Urinary bladder (tissue), 4 donors: ENCODE data around the gene NACA2. TPM values are rescaled to one million over a fixed set of nuclear protein-coding genes. Genes with fewer than 3 reads are reported as not detected.

Source experiments
- DNase-seq: peaks from one replicate; pipeline ENCODE4 v3.0.0-alpha.2; 2015; ENCODE audit errors: extremely low spot score
- H3K27ac ChIP-seq: one replicate; pipeline ENCODE4 v1.5.1; 2013; ENCODE audit warnings: low read depth, mild to moderate bottlenecking, moderate library complexity
- H3K36me3 ChIP-seq: one replicate; pipeline ENCODE4 v1.6.1; 2013; ENCODE audit warnings: mild to moderate bottlenecking, moderate library complexity; ENCODE audit not compliant: insufficient read depth
- H3K4me1 ChIP-seq: one replicate; pipeline ENCODE4 v1.6.1; 2013; ENCODE audit warnings: mild to moderate bottlenecking, moderate library complexity; ENCODE audit not compliant: insufficient read depth
- H3K4me3 ChIP-seq: one replicate; pipeline ENCODE4 v1.5.1; 2013; ENCODE audit warnings: low read depth, low read length
- WGBS: extraction: QIAGEN DNeasy Blood & Tissue Kit; methylation state at CpG from one replicate; pipeline ENCODE4 v1.1.7; 2013; 5-methylcytosine and 5-hydroxymethylcytosine counted together
- polyA plus RNA-seq: library from polyadenylated mRNA; stranded (reverse); fragments of 200-250 nt; gene quantifications from one replicate; pipeline ENCODE4 v1.2.3, GENCODE V29; 2013
- total RNA-seq: library from RNA; depleted of rRNA; stranded (reverse); fragments of >200 nt; gene quantifications from one replicate; pipeline ENCODE4 v1.2.3, GENCODE V29; 2014
- donor health status: healthy with polysubstance abuse.
- donor health status: healthy.

Gene NACA2
- total and polyA plus RNA-seq, 2 donors = not detected

GRCh38 chr17:61619493-61619892, 28.5 kb upstream of the NACA2 start:
- Histone ChIP-seq H3K27ac (no peak overlapping the region), H3K36me3 (no peaks in the 10 kb centered on the region), H3K4me3 (no peak overlapping the region), H3K4me1 (no peaks in the 10 kb centered on the region)
- no peak for DNase-seq
- 91% methylated on average over 1 of the region's 1 CpG for WGBS

- no peak overlapping the region for H3K4me3 ChIP-seq
- H3K36me3 ChIP-seq = no peaks in the 10 kb centered on the region
- WGBS = 75% methylated on average over 1 of the region's 1 CpG
- H3K4me1 ChIP-seq = no peaks in the 10 kb centered on the region
- no peak for DNase-seq
- no peak overlapping the region for H3K27ac ChIP-seq
These were observed 27.9 kb upstream of the NACA2 start for GRCh38 chr17:61618950-61619349.

DNA sequence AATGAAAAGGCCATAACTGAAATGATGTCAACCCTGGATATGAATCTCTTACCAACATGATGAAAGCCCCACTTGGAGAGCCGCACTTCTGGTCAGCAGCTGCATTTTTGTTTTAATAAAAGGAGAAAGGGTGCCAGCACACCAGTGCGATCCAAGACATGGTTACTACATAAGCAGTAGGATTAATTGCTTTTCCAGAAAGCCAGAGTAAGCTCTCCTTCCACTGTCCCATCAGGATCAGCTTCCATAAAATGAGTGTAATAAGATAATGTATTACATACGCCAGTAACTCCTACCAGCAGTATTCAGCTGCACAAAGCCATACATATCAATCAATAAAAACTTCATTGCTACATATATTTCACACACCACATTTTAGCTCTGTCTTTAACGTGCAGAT, 26.3 kb upstream of the NACA2 start:
- no peak for DNase-seq
- no peak overlapping the region for H3K4me3 ChIP-seq
- 30% methylated on average over 4 of the region's 4 CpGs for WGBS
- no peak overlapping the region for H3K27ac ChIP-seq
- no peaks in the 10 kb centered on the region for H3K4me1 ChIP-seq
- H3K36me3 ChIP-seq = no peaks in the 10 kb centered on the region

- 28% methylated on average over 1 of the region's 1 CpG for WGBS
These were observed 25.8 kb upstream of the NACA2 start for GRCh38 chr17:61616783-61617182.

GRCh38 chr17:61614219-61614618, 23.2 kb upstream of the NACA2 start:
- no peak overlapping the region for H3K4me3 ChIP-seq
- H3K36me3 ChIP-seq = no peaks in the 10 kb centered on the region
- no peak for DNase-seq
- no peaks in the 10 kb centered on the region for H3K4me1 ChIP-seq
- no peak overlapping the region for H3K27ac ChIP-seq

More at GRCh38 chr17:61616783-61617182, 25.8 kb upstream of the NACA2 start:
- no peaks in the 10 kb centered on the region for H3K36me3 ChIP-seq
- DNase-seq = no peak
- no peak overlapping the region for H3K27ac ChIP-seq
- H3K4me3 ChIP-seq = no peak overlapping the region
- H3K4me1 ChIP-seq = no peaks in the 10 kb centered on the region

GRCh38 chr17:61611323-61611722, 20.3 kb upstream of the NACA2 start:
- no peak for DNase-seq
- 88% methylated on average over 6 of the region's 6 CpGs for WGBS
- Histone ChIP-seq H3K27ac (no peak overlapping the region), H3K36me3 (no peaks in the 10 kb centered on the region), H3K4me3 (no peak overlapping the region), H3K4me1 (no peaks in the 10 kb centered on the region)

GRCh38 chr17:61605692-61606091, 14.7 kb upstream of the NACA2 start:
- Histone ChIP-seq H3K4me1 (no peaks in the 10 kb centered on the region), H3K27ac (no peak overlapping the region), H3K4me3 (no peak overlapping the region), H3K36me3 (no peaks in the 10 kb centered on the region)
- DNase-seq = no peak

DNA sequence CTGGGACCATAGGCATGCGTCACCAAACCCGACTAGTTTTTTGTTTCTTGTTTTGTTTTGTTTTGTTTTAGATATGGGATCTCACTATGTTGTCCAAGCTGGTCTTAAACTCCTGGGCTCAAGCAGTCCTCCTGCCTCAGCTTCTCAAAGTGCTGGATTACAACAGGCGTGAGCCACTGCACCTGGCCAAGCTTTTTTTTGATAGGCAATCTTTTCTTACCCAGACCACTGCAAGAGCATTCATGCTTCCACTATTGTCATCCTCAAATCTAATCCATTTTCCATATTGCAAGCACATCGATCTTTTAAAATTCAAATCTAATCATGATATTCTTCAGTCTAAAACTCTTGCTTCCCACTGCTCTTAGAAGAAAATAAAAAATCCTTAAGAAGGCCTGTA, 10.3 kb upstream of the NACA2 start:
- Histone ChIP-seq H3K4me1 (no peaks in the 10 kb centered on the region), H3K27ac (no peak overlapping the region), H3K4me3 (no peak overlapping the region), H3K36me3 (no peaks in the 10 kb centered on the region)
- no peak for DNase-seq
- WGBS = 71% methylated on average over 4 of the region's 4 CpGs

DNA sequence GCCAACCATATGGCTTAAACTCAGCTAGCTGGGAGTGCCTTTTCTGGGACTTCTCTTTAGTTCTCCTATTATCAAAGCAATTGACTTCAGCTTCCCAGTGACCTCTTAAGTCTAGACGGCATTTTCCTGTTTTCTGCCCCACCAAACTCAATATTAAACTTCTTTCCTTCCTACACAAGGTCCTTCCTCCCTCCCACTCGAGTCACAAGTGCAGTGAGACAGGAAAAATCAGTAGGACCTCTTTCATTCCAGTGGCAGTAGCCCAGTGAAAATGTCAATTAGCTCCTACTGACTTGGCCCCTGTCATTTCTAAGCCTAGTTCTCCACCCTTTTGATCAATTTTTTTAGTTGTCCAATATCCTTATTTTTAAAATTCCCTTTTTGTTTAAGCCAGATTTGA, 9.6 kb upstream of the NACA2 start:
- no peak overlapping the region for H3K4me3 ChIP-seq
- no peaks in the 10 kb centered on the region for H3K4me1 ChIP-seq
- 48% methylated on average over 2 of the region's 2 CpGs for WGBS
- no peak for DNase-seq
- no peak overlapping the region for H3K27ac ChIP-seq
- H3K36me3 ChIP-seq = no peaks in the 10 kb centered on the region

- WGBS = 86% methylated on average over 3 of the region's 3 CpGs
- no peaks in the 10 kb centered on the region for H3K36me3 ChIP-seq
- H3K27ac ChIP-seq = no peak overlapping the region
- DNase-seq = no peak
- H3K4me3 ChIP-seq = no peak overlapping the region
- H3K4me1 ChIP-seq = no peaks in the 10 kb centered on the region
These were observed 8.6 kb upstream of the NACA2 start for GRCh38 chr17:61599608-61600007.

GRCh38 chr17:61598014-61598413, 7.0 kb upstream of the NACA2 start:
- no peaks in the 10 kb centered on the region for H3K36me3 ChIP-seq
- no peaks in the 10 kb centered on the region for H3K4me1 ChIP-seq
- no peak for DNase-seq
- H3K27ac ChIP-seq = no peak overlapping the region
- no peak overlapping the region for H3K4me3 ChIP-seq
- WGBS = 68% methylated on average over 2 of the region's 2 CpGs

GRCh38 chr17:61597607-61598006, 6.6 kb upstream of the NACA2 start:
- H3K4me3 ChIP-seq = no peak overlapping the region
- H3K27ac ChIP-seq = no peak overlapping the region
- WGBS = 92% methylated on average over 3 of the region's 3 CpGs
- DNase-seq = no peak
- no peaks in the 10 kb centered on the region for H3K4me1 ChIP-seq
- H3K36me3 ChIP-seq = no peaks in the 10 kb centered on the region

GRCh38 chr17:61595418-61596186, 4.6 kb upstream of the NACA2 start:
- no peak for DNase-seq
- H3K4me3 ChIP-seq = no peak overlapping the region
- no peaks in the 10 kb centered on the region for H3K36me3 ChIP-seq
- H3K27ac ChIP-seq = no peak overlapping the region
- H3K4me1 ChIP-seq = no peaks in the 10 kb centered on the region
- WGBS = 37% methylated on average over 7 of the region's 7 CpGs

- DNase-seq = no peak
- Histone ChIP-seq H3K4me1 (no peaks in the 10 kb centered on the region), H3K27ac (no peak overlapping the region), H3K4me3 (no peak overlapping the region), H3K36me3 (no peaks in the 10 kb centered on the region)
- 96% methylated on average over 5 of the region's 5 CpGs for WGBS
These were observed 3.3 kb upstream of the NACA2 start for GRCh38 chr17:61594294-61594825.
